Spleen (tissue), 7 donors: ENCODE results near the gene HYCC1.

Experiments
- POLR2A ChIP-seq, 3 donors: fragments of 450-650 bp; IDR thresholded peaks; one replicate each; pipeline ENCODE4 v1.5.1; 2017; ENCODE audit warnings: antibody characterized with exemption in 3 of 3, mild to moderate bottlenecking in 1 of 3
- TF ChIP-seq, protein P1 (sequence below), 11 experiments: fragments of 200-600 bp in 7 of 11; fragments of 450-650 bp in 4 of 11; sonication (generic) in 4 of 11; IDR thresholded peaks in 8 of 11; conservative IDR thresholded peaks in 3 of 11; 1 replicate in 7 of 11; 2 replicates in 4 of 11; pipeline versions ENCODE4 v1.4.0 to v1.8.0; 2016 to 2021; ENCODE audit warnings: antibody characterized with exemption in 11 of 11, inconsistent platforms in 4 of 11, mild to moderate bottlenecking in 1 of 11
- donor health status: DM: no; HTN: no; CAD: no; lungs with moderate emphysema.
- donor health status: DM: no; HTN: no; CAD: no.
- donor health status: DM: no; HTN: no; CAD: no.

DNA sequence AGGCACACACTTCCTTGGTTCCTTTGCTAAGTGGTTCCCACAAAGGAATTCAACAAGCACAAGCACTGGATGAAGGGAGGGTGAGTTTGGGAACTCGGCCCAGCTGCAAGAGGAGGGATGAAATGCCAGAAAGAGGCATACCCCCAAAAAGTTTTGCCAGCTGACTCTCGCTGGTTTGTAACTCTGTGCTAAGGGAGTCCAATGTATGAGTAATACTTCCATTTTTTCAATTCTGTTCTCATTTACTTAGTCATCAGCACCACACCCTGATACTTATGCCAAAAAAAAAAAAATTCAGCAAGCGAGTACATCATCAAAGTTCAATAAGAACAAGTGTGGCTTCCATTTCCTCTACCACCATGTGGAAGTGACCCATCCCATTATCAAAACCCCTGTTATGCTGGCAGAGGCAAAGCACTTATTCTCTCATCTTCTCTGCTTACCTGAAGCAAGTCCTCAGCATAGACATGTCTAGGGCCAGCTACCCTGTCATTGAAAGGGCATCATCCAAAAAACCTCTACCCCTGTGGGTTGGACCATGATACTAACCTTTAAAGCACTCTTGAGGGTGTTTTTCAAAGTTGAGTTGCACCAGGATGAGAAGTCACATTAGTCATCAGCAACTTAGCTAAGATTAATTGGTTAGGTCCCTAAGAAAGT is 6.9 kb upstream of the HYCC1 start:
- TF ChIP-seq, protein P1, sequence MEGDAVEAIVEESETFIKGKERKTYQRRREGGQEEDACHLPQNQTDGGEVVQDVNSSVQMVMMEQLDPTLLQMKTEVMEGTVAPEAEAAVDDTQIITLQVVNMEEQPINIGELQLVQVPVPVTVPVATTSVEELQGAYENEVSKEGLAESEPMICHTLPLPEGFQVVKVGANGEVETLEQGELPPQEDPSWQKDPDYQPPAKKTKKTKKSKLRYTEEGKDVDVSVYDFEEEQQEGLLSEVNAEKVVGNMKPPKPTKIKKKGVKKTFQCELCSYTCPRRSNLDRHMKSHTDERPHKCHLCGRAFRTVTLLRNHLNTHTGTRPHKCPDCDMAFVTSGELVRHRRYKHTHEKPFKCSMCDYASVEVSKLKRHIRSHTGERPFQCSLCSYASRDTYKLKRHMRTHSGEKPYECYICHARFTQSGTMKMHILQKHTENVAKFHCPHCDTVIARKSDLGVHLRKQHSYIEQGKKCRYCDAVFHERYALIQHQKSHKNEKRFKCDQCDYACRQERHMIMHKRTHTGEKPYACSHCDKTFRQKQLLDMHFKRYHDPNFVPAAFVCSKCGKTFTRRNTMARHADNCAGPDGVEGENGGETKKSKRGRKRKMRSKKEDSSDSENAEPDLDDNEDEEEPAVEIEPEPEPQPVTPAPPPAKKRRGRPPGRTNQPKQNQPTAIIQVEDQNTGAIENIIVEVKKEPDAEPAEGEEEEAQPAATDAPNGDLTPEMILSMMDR (IDR thresholded peaks at IDR 0.05 in 8 of 11, conservative IDR thresholded peaks at IDR 0.05 in 3 of 11): no peak
- TF ChIP-seq POLR2A (IDR thresholded peaks at IDR 0.05): no peak
